Measurements from ENCODE around the gene MLF1.
"Not testable (repeated sequence)": the region's sequence is repeated elsewhere in the genome, so short reads cannot be mapped to it uniquely, and the experiment has no call there.

MLF1 gene

DNA sequence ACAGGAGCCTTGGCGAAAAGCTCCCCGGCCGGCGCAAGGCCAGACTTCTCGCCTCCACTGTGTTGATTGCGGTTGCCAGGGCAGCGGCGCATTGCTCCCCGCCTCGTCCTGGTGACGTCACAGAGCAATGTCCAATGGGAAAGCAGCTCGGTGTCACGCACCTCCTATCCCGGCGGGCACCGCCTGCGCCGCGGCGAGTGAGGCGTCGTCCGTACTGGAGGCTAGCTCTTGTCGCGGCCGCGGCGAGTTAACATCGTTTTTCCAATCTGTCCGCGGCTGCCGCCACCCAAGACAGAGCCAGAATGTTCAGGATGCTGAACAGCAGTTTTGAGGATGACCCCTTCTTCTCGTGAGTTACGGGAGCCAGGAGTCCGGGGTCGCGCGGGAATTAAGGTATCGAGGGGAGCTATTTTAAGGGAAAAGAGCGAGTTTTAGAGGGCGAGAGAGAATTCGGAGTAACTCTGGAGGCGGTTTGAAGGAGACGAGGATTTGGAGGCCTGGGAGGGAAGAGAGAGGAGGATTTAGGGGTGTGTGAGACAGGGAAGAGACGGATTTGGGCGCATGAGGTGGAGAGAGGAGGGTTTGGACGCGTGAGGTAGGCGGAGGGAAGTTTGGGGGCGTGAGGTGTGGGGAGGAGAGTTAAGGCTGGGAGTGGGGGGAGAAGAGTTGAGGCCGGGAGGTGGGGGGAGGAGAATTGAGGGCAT is at the start of gene MLF1:
Gene MLF1, plus strand, starts transcription at position 196 of the 704 bp plus-strand sequence. Its CDS starts 107 bp downstream, at position 303.
- no peak for DNase-seq

GRCh38 chr3:158522221-158523136 is 48.5 kb upstream of the MLF1 start:
- no peak for DNase-seq

GRCh38 chr3:158528076-158528674 is 42.8 kb upstream of the MLF1 start:
- no peak for DNase-seq

DNA sequence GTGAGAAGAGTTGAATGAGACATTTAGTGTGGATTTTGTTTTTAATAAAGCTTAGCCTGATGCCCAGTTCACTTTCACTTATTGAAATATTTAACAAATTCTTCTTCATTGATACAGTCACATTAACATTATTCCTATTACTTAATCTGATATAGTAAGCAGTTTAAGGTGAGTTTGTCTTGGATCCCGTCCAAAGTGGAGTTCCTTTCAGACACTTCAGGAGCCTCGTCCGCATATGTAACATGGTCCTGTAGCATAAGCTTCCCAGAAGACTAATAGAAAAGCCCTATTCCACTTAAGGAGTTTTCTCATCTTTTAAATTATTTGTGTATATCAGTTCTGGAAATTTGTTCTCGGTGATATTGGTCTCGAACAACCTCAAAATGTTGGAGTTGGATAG is 39.7 kb upstream of the MLF1 start:
- DNase-seq = no peak

DNA sequence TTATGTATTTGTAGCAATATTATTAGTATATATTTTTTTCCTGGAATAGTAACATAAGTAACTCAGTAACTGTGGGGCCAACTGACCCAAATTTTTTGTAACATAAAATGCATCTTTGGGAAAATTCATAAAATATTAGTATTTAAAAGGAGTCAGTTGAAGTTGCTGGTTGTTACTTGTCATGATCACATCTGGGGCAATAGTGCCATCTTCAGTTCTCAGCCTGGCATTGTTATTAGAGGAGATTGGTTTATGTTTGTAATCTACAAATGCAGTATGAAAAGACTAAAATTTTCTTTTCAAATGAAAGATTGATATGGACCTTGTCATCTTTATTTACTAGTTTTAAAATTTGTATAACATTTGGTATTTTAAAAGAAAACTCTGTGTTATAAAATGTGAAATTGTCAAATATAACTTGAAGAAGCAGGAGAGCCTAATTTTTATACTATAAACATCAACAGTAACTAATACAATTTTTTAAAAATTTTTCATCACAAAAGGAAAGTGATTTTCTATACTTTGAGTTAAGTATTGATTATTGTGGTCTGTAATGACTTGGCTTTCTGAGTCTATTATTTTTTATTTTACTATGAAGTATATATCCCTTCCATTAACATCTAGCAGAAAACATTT is 38.8 kb upstream of the MLF1 start:
- no peak for DNase-seq

DNA sequence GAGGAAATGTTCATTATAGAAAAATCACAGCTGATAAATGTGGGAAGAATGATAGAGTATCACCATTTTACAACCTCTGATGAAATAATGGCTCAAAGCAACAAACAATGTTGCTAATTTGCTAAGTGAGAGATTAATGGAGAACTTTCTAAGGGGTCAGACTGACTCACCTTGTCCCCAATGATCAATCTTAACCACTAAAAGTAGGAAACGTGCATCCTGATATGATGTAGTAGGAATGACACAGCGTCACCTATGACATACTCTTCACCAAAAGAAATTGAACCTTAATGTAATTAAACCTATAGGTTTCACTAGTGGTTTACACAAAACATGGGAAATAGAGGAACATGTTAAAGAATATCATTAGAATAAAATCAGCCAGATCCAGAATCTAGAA is 35.1 kb upstream of the MLF1 start:
- DNase-seq = no peak

DNA sequence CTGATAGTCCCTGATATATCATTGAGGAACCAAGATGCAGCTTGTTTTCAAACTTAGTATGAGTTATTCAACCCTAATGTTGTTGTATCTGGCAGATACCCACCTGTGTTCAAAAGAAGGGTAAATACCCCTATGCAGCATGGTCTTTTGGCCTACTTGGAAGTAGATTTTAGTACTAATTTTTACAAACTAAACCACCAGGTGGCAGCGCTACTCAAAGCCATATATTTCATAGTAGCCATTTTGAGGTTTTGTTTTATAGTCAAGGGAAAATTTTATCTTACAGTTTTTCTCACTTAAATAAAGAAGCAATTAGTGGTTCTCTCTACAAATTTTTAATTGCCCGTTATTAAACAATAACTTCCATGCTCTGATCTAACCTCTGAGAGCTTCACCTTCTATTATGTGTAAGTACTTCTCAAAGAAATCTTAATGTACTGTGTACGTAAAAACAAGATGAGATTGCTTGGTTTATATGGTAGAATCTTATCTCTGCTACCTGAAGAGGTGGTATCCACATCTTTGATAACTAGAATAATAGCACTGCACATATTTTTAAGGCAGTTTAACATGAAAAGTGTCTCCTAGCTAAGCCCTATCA is 31.5 kb upstream of the MLF1 start:
- DNase-seq = no peak

DNA sequence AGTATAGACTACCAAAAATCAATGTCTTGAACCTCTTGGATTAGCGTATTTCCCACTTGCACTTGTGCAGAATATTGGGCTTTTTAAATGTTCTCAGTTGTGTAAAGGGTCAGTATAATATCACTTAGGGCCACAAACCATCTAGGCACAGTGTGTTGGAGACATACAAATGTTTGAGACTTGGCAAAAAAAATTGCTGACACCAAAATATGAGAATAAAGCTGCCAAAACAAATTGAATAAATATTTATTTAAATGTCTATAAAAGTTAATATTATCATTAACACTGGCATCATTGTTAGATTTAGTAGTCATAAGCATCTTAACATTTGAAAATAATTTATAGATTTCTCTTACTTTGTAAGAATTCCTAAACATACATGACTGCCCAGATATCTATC is 30.9 kb upstream of the MLF1 start:
- DNase-seq = no peak

DNA sequence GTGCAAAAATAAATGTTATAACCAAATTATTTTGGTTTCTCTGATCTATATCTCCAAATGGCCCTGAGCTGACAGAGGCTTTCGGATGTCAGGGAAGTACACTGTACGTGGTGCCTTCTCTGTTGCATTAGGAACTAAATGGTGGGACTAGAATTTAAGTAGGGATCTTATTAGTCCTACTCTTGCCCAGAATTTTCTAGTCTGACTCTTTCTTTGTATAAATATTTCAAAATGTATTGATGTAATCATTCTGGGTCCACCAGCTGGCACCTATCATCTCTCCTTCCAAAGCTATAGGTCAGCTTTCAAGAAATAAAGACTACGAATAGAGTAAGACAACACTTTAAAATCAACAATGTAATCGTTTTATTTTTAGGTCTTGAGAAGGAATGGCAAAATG is 22.3 kb upstream of the MLF1 start:
- no peak for DNase-seq

GRCh38 chr3:158549938-158550337 is 21.1 kb upstream of the MLF1 start:
- not testable (repeated sequence) for DNase-seq

- no peak for DNase-seq
Observed at GRCh38 chr3:158552124-158552523, 18.9 kb upstream of the MLF1 start.

DNA sequence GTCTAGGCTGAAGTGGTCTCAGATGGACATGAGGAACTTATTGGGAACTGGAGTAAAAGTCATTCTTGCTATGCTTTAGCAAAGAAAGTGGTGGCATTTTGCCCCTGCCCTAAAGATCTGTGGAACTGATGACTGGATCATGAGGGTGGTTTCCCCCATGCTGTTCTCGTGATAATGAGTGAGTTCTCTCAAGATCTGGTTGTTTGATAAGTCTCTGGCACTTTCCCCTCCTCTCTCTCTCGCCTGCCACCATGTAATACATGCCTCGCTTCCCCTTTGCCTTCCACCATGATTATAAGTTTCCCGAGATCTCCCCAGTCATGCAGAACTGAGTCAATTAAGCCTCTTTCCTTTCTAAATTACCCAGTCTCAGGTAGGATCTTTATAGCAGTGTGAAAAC is 11.5 kb upstream of the MLF1 start:
- no peak for DNase-seq

DNA sequence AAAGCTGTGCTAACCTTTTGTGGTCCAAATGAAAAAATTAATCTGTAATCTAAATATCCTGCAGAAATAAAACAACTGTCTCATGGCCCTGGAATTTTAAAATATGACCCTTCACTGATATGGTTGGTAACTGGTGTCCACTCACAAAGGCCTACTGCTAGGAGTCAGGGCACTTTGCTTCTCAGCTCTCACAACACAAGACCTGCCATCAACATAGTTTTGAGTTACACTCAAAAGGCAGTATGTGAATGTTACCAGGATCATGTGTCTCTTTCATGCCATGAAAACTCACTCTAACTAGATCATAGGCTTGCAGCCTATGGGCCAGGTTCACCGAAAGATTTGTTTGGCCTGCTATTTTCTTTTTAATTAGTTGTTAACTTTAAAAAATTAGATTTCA is 10.0 kb upstream of the MLF1 start:
- DNase-seq = no peak

DNA sequence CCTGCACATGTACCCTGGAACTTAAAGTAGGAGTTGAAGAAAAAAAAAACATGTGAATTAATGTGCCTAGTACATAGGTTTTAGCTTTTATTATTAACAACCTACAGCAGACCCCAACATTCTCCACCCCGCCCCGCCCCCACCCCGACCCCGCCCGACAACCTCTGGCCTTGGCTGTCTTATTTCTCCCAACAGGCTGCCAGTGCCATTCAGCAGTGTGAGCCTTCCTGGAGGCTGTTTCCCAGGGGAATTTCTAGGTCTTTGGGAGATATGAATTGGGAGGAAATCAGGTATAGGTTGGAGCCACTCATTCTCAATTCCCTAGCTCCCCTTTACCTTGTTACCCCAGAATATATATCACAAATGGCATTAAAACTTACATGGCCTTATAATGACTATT is 8.3 kb upstream of the MLF1 start:
- DNase-seq = no peak

DNA sequence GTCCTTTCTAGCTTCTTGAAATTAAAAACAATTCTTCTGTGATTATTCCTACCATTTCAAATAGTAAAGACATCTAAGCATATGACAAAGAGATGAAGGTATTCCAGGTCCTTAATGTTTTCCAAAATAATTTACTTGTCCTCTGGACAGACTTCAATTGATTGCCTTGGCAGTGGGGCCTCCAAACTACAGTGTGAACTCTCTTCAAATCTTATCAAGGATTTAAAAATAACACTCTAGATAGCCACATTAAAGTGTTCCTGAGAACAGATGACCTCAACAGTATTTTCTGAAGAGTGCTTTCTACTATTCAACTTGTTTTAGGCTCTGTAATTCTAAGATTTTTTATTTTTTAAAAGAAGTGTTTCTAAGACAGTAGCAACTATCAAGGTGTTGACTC is 7.9 kb upstream of the MLF1 start:
- DNase-seq = no peak

- DNase-seq = no peak
Observed at GRCh38 chr3:158565076-158565475, 5.9 kb upstream of the MLF1 start.

DNA sequence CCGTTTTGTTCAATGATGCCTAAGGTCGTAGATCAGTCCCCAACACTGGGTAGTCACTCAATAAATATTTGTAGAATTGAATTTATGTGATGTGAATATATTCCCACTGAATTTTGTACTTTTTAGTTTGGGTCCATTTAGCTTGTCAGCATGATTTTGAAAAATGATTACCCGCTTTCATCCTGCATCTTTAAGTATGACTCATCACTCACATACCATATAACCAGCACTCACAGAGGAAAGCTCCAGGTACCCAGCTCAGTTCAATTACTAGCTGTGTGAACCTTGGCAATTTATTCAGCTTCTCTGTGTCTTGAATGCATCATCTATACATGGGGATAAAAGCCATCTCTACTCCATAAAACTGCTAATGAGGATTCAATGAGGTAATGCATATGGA is 2.2 kb upstream of the MLF1 start:
- DNase-seq = no peak

- no peak for DNase-seq
Observed at GRCh38 chr3:158569794-158570193, 1.2 kb upstream of the MLF1 start.

DNA sequence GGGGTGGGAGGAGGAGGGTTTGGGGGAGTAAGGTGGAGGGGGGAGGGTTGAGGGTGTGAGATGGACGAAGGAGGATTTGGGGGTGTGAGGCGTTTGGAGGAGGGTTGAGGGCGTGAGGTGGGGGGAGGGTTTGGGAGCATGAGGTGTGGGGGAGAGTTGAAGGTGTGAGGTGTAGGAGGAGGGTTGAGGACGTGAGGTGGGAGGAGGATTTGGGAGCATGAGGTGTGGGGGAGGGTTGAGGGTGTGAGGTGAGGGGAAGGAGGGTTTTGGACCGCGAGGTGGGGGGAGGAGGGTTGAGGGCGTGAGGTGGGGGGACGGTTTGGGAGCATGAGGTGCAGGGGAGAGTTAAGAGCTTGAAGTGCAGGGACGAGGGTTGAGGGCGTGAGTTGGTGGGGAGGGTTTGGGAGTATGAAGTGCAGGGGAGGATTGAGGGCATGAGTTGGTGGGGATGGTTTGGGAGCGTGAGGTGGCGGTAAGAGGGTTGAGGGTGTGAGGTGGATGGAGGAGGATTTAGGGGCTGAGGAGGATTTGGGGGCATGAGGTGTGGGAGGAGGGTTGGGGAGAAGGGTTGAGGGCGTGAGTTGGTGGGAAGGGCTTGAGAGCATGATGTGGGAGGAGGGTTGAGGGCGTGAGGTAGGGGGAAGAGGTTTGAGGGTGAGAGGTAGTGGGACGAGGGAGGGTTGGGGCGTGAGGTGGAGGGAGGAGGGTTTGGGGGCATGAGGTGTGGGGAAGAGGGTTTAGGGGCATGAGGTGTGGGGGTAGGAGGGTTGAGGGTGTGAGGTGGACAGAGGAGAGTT is 1.2 kb downstream of the MLF1 start:
- DNase-seq = no peak

GRCh38 chr3:158572766-158573060 is 1.7 kb downstream of the MLF1 start:
- no peak for DNase-seq

- DNase-seq = no peak
Observed at GRCh38 chr3:158573714-158574113, 2.7 kb downstream of the MLF1 start.

DNA sequence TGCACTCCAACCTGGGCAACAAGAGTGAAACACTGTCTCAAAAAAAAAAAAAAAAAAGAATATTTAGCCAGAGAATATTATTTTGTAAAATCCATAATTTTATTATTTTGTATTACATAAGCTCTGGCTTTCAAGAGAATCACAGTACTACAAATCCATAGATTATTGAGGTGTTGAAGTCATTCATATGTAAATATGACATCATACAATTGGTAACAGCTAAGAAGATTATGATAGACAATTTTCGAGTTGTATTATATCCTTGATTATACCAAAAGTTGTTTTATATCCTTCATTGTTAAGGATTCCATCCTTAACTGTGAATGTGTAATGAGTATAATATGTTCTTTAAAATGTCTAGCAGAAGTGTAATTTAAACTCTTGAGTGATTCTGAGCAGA is 3.7 kb downstream of the MLF1 start:
- DNase-seq = no peak

Measured in SIG-M5 (cell line).